Body of pancreas (tissue), 4 donors: ENCODE measurements around the gene ST3GAL4.

Source experiments
- CTCF ChIP-seq, 7 experiments: fragments of 450-650 bp in 4 of 7; fragments of 200-600 bp in 3 of 7; sonication (generic) in 3 of 7; IDR thresholded peaks; one replicate each; pipeline ENCODE4 v1.5.1; 2016 to 2019; ENCODE audit warnings: antibody characterized with exemption in 7 of 7
- POLR2A ChIP-seq, 3 donors: fragments of 450-650 bp; IDR thresholded peaks; one replicate each; pipeline ENCODE4 v1.6.1; 2016; ENCODE audit warnings: antibody characterized with exemption in 3 of 3, mild to moderate bottlenecking in 2 of 3

GRCh38 chr11:126417091-126417862, 61.8 kb downstream of the ST3GAL4 start:
- TF ChIP-seq CTCF (IDR thresholded peaks at IDR 0.05), result no peak
- TF ChIP-seq POLR2A (IDR thresholded peaks at IDR 0.05), result no peak
